Osteoblast (primary cell): ENCODE data around the gene TMEM125. TPM values are rescaled to one million over a fixed set of nuclear protein-coding genes. Genes with fewer than 3 reads are reported as not detected.

Experiments
- DNase-seq: peaks from one replicate; pipeline ENCODE4 v3.0.0; 2011; ENCODE audit warnings: low spot score, mixed read lengths; ENCODE audit not compliant: insufficient read length; ENCODE audit errors: missing footprints
- H2AFZ ChIP-seq: 2 replicates; pipeline ENCODE4 v1.6.0; 2011; ENCODE audit warnings: mild to moderate bottlenecking, low read length
- H3K27ac ChIP-seq: 2 replicates; pipeline ENCODE4 v1.5.1; 2011; ENCODE audit warnings: mild to moderate bottlenecking, low read depth, low read length, moderate library complexity
- H3K27me3 ChIP-seq: 2 replicates; pipeline ENCODE4 v1.6.0; 2012; ENCODE audit warnings: mild to moderate bottlenecking, control low read depth, inconsistent platforms, low read length, moderate library complexity; ENCODE audit not compliant: insufficient read depth
- H3K36me3 ChIP-seq: 2 replicates; pipeline ENCODE4 v1.5.1; 2011; ENCODE audit warnings: mild to moderate bottlenecking, low read length, control low read depth, moderate library complexity; ENCODE audit not compliant: insufficient read depth
- H3K4me1 ChIP-seq: 2 replicates; pipeline ENCODE4 v1.5.1; 2011; ENCODE audit warnings: mild to moderate bottlenecking, low read length, control low read depth, moderate library complexity; ENCODE audit not compliant: insufficient read depth
- H3K4me2 ChIP-seq: 2 replicates; pipeline ENCODE4 v1.6.0; 2011; ENCODE audit warnings: mild to moderate bottlenecking, low read length; ENCODE audit not compliant: insufficient read depth
- H3K4me3 ChIP-seq: fragments of 200-600 bp; sonication (generic); 3 replicates; pipeline ENCODE4 v1.5.1; 2012; ENCODE audit warnings: mild to moderate bottlenecking, low read length, inconsistent platforms; ENCODE audit not compliant: insufficient read depth
- H3K79me2 ChIP-seq: 2 replicates; pipeline ENCODE4 v1.6.0; 2012; ENCODE audit warnings: mild to moderate bottlenecking, low read length, control low read depth, inconsistent platforms; ENCODE audit not compliant: insufficient read depth
- H3K9me3 ChIP-seq: 2 replicates; pipeline ENCODE4 v1.5.1; 2011; ENCODE audit warnings: low read depth, low read length, control low read depth
- H4K20me1 ChIP-seq: 2 replicates; pipeline ENCODE4 v1.6.0; 2012; ENCODE audit warnings: mild to moderate bottlenecking, low read length, control low read depth; ENCODE audit not compliant: insufficient read depth
- total RNA-seq: library from RNA; depleted of rRNA; stranded (reverse); fragments of >200 nt; gene quantifications from 2 replicates; pipeline ENCODE4 v1.2.3, GENCODE V29; 2012
- TF ChIP-seq, protein P1 (sequence below): IDR thresholded peaks from 2 replicates; pipeline ENCODE4 v1.5.1; 2011; ENCODE audit warnings: mild to moderate bottlenecking, low read depth, low read length, moderate library complexity; ENCODE audit errors: extremely low read depth

Gene TMEM125
- total RNA-seq, 1 donor = not detected

DNA sequence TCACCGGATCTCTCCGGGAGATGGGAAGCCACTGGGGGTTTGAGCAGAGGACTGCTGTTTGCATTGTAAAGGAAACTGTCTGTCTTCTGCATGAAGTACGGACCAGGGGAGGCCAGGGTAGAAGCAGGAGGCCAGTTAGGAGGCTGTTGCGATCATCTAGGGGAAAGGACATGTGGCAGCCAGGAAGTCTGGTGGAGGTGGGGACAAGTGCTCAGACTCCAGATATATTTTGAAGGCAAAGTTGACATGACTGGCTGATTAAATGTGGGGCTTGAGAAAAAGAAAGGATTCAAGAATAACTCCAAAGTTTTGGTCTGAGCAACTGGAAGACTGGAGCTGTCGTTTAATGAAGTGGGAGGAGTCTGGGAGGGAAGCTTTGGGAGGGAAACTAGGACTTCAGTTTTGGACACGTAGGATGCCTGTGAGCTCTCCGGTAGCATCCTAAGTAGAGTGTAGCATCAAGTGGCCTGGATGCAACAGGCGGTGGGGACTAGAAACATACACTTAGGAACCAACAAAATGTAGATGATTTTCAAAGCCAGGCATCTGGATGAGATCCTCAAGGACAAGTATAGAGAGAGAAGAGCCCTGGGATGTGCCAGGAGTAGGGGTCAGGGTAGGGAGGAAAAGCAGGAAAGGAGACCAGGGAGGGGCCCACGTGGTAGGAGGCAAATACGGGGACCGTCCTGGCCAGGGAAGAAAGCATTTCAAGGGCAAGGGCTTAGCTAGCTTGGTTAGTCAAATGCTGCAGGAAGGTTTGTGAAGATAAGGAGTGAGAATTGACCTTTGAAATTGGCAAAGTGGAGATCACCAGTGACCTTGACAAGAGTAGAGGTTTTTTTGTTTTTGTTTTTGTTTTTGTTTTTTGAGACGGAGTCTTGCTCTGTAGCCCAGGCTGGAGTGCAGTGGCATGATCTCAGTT is 19.3 kb downstream of the TMEM125 start:
- no peaks in the 10 kb centered on the region for H4K20me1 ChIP-seq
- TF ChIP-seq, protein P1, sequence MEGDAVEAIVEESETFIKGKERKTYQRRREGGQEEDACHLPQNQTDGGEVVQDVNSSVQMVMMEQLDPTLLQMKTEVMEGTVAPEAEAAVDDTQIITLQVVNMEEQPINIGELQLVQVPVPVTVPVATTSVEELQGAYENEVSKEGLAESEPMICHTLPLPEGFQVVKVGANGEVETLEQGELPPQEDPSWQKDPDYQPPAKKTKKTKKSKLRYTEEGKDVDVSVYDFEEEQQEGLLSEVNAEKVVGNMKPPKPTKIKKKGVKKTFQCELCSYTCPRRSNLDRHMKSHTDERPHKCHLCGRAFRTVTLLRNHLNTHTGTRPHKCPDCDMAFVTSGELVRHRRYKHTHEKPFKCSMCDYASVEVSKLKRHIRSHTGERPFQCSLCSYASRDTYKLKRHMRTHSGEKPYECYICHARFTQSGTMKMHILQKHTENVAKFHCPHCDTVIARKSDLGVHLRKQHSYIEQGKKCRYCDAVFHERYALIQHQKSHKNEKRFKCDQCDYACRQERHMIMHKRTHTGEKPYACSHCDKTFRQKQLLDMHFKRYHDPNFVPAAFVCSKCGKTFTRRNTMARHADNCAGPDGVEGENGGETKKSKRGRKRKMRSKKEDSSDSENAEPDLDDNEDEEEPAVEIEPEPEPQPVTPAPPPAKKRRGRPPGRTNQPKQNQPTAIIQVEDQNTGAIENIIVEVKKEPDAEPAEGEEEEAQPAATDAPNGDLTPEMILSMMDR = no peak
- no peak overlapping the region for H3K4me2 ChIP-seq

GRCh38 chr1:43292216-43292615 is 22.4 kb downstream of the TMEM125 start:
- Histone ChIP-seq H3K4me3 (no peak overlapping the region), H2AFZ (no peak overlapping the region), H3K27me3 (peaks cover 11% of the 10 kb centered on the region), H3K79me2 (no peaks in the 10 kb centered on the region), H3K4me2 (no peak overlapping the region), H3K4me1 (peaks cover 22% of the 10 kb centered on the region), H4K20me1 (no peaks in the 10 kb centered on the region), H3K36me3 (no peaks in the 10 kb centered on the region), H3K9me3 (no peaks in the 10 kb centered on the region), H3K27ac (no peak overlapping the region)
- TF ChIP-seq, protein P1 = no peak
- DNase-seq = no peak

More for the DNA sequence above, 19.3 kb downstream of the TMEM125 start:
- H2AFZ ChIP-seq = no peak overlapping the region
- no peaks in the 10 kb centered on the region for H3K9me3 ChIP-seq
- no peaks in the 10 kb centered on the region for H3K36me3 ChIP-seq
- no peaks in the 10 kb centered on the region for H3K79me2 ChIP-seq
- DNase-seq = no peak
- H3K4me1 ChIP-seq = peaks cover 2% of the 10 kb centered on the region
- H3K27me3 ChIP-seq = peaks cover 12% of the 10 kb centered on the region
- no peak overlapping the region for H3K4me3 ChIP-seq
- H3K27ac ChIP-seq = no peak overlapping the region

DNA sequence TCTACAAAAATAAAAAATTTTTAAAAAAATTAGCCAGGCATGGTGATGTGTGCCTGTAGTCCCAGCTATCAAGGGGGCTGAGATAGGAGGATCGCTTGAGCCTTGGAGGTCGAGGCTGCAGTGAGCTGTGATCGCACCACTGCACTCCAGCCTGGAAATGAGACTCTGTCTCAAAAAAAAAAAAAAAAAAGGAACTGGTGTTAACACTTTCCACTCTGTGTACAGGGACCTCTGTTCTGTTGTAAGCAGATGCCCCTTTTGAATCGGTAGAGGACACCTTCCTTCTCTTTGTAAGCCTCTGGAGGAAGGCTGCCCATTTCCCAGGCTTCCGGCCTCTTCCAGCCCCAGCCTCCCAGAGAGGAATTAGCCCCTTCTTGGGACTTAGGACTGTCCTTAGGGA is 22.9 kb downstream of the TMEM125 start:
- Histone ChIP-seq H3K27me3 (peaks cover 7% of the 10 kb centered on the region), H3K4me2 (no peak overlapping the region), H3K36me3 (no peaks in the 10 kb centered on the region), H2AFZ (no peak overlapping the region), H3K79me2 (no peaks in the 10 kb centered on the region), H3K27ac (no peak overlapping the region), H3K4me1 (peaks cover 22% of the 10 kb centered on the region), H3K4me3 (no peak overlapping the region), H4K20me1 (no peaks in the 10 kb centered on the region), H3K9me3 (no peaks in the 10 kb centered on the region)
- TF ChIP-seq, protein P1 = no peak
- no peak for DNase-seq

DNA sequence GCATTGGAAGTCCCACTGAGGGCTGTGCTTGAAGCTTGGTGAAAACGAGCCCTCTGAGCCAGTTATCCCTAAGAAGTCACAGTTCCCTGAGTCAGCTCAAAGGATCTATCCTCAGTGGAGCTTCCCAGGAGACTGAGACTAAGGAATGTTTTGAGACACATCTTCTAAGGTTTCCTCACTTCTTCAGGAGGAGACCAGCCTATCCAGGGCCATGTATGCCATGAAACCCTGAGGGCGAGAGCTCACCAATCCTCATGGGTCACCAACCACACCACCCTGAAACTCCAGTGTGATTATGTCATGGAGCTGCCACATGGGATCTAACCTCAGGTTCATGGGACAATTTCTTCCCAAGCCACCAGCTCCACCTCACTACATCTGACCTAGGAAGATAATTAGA is 23.4 kb downstream of the TMEM125 start:
- Histone ChIP-seq H4K20me1 (no peaks in the 10 kb centered on the region), H3K36me3 (no peaks in the 10 kb centered on the region), H2AFZ (no peak overlapping the region), H3K9me3 (no peaks in the 10 kb centered on the region), H3K27me3 (peaks cover 3% of the 10 kb centered on the region), H3K4me2 (no peak overlapping the region), H3K4me1 (peaks cover 22% of the 10 kb centered on the region), H3K4me3 (no peak overlapping the region), H3K79me2 (no peaks in the 10 kb centered on the region), H3K27ac (no peak overlapping the region)
- DNase-seq = no peak
- TF ChIP-seq, protein P1 = no peak
